ENCODE data around the gene RERG. TPM values are rescaled to one million over a fixed set of nuclear protein-coding genes. Genes with fewer than 3 reads are reported as not detected.

RERG gene
- 0.08 TPM in 1 of 2 replicates, not detected in the other for total RNA-seq (ENCODE audit: low replicate concordance)

DNA sequence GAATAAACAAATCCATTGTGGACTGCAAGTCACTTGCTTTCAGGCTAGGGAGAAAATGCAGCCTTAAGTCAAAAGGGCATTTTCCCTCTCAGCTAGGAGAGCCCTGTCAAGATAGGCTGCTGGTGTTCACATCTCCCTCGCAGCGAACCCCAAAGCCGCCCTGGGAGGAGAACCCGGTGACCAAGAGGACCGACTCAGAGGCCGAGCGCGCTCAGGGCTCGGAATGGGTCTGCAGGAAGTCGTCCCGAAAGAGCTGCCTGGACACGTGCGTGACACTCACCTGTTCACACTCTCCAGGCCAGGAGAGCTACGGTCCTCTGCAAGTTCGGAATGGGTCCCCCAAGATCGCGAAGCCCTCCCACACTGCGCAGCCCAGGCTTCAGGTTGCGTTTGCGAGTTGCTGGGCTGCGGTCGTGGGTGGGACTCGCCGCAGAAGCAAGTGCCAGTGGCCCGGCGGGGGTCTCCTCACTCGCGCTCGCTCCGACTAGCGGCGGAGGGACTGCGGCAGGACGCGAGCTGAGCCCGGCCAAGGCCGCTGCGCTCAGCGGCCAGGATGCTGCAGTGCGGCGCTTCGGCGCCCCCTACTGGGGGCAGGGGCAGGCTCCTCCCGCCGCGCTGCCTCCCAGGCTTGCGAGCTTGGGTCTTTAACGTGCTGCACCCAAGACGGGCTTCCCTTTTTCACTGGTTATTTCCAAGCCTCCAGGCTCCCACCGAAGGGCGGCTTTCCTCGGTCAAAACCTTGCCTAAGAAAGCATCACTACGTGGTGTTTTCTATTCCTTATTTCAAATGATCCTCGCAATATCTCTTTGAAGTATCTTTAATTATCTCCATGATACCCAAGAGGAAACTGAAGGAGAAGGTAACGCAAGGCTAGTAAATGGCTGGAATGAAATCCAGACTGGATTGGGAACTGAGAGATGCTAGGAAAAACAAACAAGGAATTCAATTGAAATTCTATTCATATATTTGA lies at the start of gene RERG:
TSS of gene RERG (minus strand) at position 503 of the 971 bp plus-strand sequence. CDS start 3,928 bp downstream, outside the sequence.

Other genes starting within 250 kb of the RERG start
- not detected in 2 replicates for gene PDE6H, start 248.4 kb downstream of the RERG start, total RNA-seq (ENCODE audit: low replicate concordance)
- 1.1 and 1.2 TPM in 2 replicates for gene PTPRO, start 101.1 kb upstream of the RERG start, total RNA-seq (ENCODE audit: low replicate concordance)